Measurements from ENCODE around the gene CASZ1. TPM values are rescaled to one million over a fixed set of nuclear protein-coding genes. Genes with fewer than 3 reads are reported as not detected.

Gene CASZ1
- polyA plus RNA-seq, 1 experiment, result 0.64 TPM

DNA sequence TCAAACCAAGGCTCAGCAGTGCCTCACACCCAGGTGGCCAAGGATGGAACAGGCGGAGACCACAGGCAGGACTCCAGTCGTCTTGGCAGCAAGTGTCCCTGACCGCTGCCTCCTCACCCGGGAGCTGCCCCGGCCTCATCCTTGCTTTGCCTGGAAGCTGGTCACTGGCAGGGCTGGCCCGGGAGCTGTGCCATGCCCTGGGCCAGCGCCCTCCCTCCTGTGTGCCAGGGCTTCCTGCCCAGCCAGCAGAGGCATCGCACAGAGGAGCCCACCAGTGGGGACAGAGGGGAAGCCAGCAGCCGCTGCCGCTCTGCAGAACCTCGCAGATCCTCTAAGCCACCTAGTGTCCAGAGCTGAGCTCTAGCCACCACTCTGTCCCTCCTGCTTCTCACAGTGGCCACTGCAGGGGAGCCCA is 7.8 kb downstream of the CASZ1 start:
- ChIA-PET POLR2A (no interaction called here), CTCF (interaction anchor here (0.5 to 2.4 kb wide), 3 partner anchors 19 to 294 kb away, joined by 3 to 6 read pairs (median 3); no protein-coding TSS in a partner anchor)
- Histone ChIP-seq H3K4me3 (ENCODE audit: low read depth, low read length) (no peak overlapping the region), H3K27me3 (ENCODE audit: control insufficient read depth, insufficient read depth, low read length) (peaks cover 22% of the 10 kb centered on the region), H3K36me3 (ENCODE audit: control insufficient read depth, insufficient read depth, low read length) (no peaks in the 10 kb centered on the region)
- DNase-seq (ENCODE audit: low read depth), result no peak
- TF ChIP-seq, protein P1, sequence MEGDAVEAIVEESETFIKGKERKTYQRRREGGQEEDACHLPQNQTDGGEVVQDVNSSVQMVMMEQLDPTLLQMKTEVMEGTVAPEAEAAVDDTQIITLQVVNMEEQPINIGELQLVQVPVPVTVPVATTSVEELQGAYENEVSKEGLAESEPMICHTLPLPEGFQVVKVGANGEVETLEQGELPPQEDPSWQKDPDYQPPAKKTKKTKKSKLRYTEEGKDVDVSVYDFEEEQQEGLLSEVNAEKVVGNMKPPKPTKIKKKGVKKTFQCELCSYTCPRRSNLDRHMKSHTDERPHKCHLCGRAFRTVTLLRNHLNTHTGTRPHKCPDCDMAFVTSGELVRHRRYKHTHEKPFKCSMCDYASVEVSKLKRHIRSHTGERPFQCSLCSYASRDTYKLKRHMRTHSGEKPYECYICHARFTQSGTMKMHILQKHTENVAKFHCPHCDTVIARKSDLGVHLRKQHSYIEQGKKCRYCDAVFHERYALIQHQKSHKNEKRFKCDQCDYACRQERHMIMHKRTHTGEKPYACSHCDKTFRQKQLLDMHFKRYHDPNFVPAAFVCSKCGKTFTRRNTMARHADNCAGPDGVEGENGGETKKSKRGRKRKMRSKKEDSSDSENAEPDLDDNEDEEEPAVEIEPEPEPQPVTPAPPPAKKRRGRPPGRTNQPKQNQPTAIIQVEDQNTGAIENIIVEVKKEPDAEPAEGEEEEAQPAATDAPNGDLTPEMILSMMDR (IDR thresholded peaks at IDR 0.05; ENCODE audit: insufficient read depth, low read depth, low read length), result peak; percentile 32; the same call in 1 of the 2 replicates

DNA sequence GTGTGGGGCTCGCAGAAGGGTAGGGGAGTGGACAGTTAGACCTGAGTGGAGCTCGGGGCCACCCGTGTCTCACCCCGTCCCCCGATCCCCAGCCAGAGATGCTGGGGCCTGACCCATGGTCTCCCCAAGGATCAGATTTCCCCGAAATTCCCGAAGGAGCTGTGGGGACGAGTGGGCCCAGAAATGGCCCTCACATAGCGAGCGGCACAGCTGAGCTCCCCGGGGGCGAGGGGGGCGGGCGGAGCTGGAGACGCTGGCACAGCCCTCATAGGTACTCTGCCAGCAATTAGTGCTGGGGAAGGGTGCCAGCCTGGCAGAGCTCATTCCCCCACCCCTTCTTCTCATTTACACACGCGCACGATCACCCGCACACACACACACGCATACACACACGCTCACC is 9.2 kb downstream of the CASZ1 start:
- DNase-seq (ENCODE audit: low read depth), result no peak
- Histone ChIP-seq H3K27me3 (ENCODE audit: control insufficient read depth, insufficient read depth, low read length) (peaks cover 18% of the 10 kb centered on the region), H3K36me3 (ENCODE audit: control insufficient read depth, insufficient read depth, low read length) (no peaks in the 10 kb centered on the region), H3K4me3 (ENCODE audit: low read depth, low read length) (no peak overlapping the region)
- CTCF ChIA-PET, result interaction anchor here (0.6 to 2.4 kb wide), 2 partner anchors 77 to 292 kb away, joined by 3 to 6 read pairs; no protein-coding TSS in a partner anchor
- TF ChIP-seq, protein P1 (IDR thresholded peaks at IDR 0.05; ENCODE audit: insufficient read depth, low read depth, low read length), result no peak
- POLR2A ChIA-PET, result no interaction called here

GRCh38 chr1:10785728-10786638 is 10.5 kb downstream of the CASZ1 start:
- POLR2A ChIA-PET, result interaction anchor here (0.7 kb wide), 1 partner anchor 877 kb away, joined by 3 read pairs; no protein-coding TSS in a partner anchor
- H3K27me3 ChIP-seq (ENCODE audit: control insufficient read depth, insufficient read depth, low read length), result peaks cover 17% of the 10 kb centered on the region

GRCh38 chr1:10784998-10785727 is 11.3 kb downstream of the CASZ1 start:
- no peak for DNase-seq (ENCODE audit: low read depth)
- CTCF ChIA-PET, result interaction anchor here (0.8 to 0.9 kb wide), 2 partner anchors 18 to 273 kb away, joined by 3 read pairs; no protein-coding TSS in a partner anchor

More at GRCh38 chr1:10785728-10786638, 10.5 kb downstream of the CASZ1 start:
- TF ChIP-seq, protein P1 (IDR thresholded peaks at IDR 0.05; ENCODE audit: insufficient read depth, low read depth, low read length), result no peak
- Histone ChIP-seq H3K36me3 (ENCODE audit: control insufficient read depth, insufficient read depth, low read length) (no peaks in the 10 kb centered on the region), H3K4me3 (ENCODE audit: low read depth, low read length) (no peak overlapping the region)
- no peak for DNase-seq (ENCODE audit: low read depth)
- CTCF ChIA-PET, result interaction anchor here (0.8 to 0.9 kb wide), 2 partner anchors 17 to 274 kb away, joined by 3 read pairs; no protein-coding TSS in a partner anchor

More at GRCh38 chr1:10784998-10785727, 11.3 kb downstream of the CASZ1 start:
- POLR2A ChIA-PET, result no interaction called here
- H3K36me3 ChIP-seq (ENCODE audit: control insufficient read depth, insufficient read depth, low read length), result no peaks in the 10 kb centered on the region
- TF ChIP-seq, protein P1 (IDR thresholded peaks at IDR 0.05; ENCODE audit: insufficient read depth, low read depth, low read length), result no peak
- peaks cover 17% of the 10 kb centered on the region for H3K27me3 ChIP-seq (ENCODE audit: control insufficient read depth, insufficient read depth, low read length)
- no peak overlapping the region for H3K4me3 ChIP-seq (ENCODE audit: low read depth, low read length)
